SK-N-SH (cell line): ENCODE results near the gene DACH1. TPM values are rescaled to one million over a fixed set of nuclear protein-coding genes. Genes with fewer than 3 reads are reported as not detected.

ENCODE experiments used
- CTCF ChIA-PET: fragments of 300-600, 350-600 bp; formaldehyde crosslinking; extraction: SDS; loops from one replicate; lab custom pipeline; 2021; lab: Yijun Ruan, JAX
- POLR2A ChIA-PET: fragments of 350-600 bp; sonication (Branson Sonifier 250); formaldehyde crosslinking; extraction: SDS; loops from one replicate; lab custom pipeline; 2020; ENCODE audit warnings: antibody characterized with exemption, inconsistent platforms; lab: Yijun Ruan, JAX
- DNase-seq: peaks from one replicate; pipeline ENCODE4 v3.0.0; 2012
- H2AFZ ChIP-seq: fragments of 200-600 bp; sonication (generic); 2 replicates; pipeline ENCODE4 v1.8.1; 2016; ENCODE audit warnings: antibody characterized with exemption, mild to moderate bottlenecking, low read depth
- H3F3A ChIP-seq: fragments of 200-600 bp; sonication (generic); replicated peaks from 2 replicates; pipeline ENCODE3; 2016; ENCODE audit warnings: antibody characterized with exemption, mild to moderate bottlenecking; ENCODE audit not compliant: insufficient read depth
- H3K27ac ChIP-seq, 2 experiments: fragments of 200-500 bp in 1 of 2; fragments of 200-600 bp in 1 of 2; sonication (Bioruptor generic) in 1 of 2; sonication (generic), shearing (Covaris generic) in 1 of 2; 2 replicates each; pipeline versions ENCODE4 v1.5.1 to v1.6.1; 2014 to 2016; ENCODE audit warnings: low read depth in 2 of 2, inconsistent platforms in 1 of 2, low read length in 1 of 2, mild to moderate bottlenecking in 1 of 2, mixed read lengths in 1 of 2
- H3K27me3 ChIP-seq: fragments of 200-600 bp; sonication (generic), shearing (Covaris generic); 2 replicates; pipeline ENCODE4 v1.6.1; 2016; ENCODE audit warnings: mixed run types; ENCODE audit not compliant: insufficient read depth
- H3K36me3 ChIP-seq, 2 experiments: fragments of 200-500 bp in 1 of 2; fragments of 200-600 bp in 1 of 2; sonication (Bioruptor generic) in 1 of 2; sonication (generic) in 1 of 2; replicated peaks in 1 of 2; 2 replicates each; pipeline versions ENCODE3 to v1.5.1; 2014 to 2016; ENCODE audit warnings: low read length in 1 of 2, mild to moderate bottlenecking in 1 of 2; ENCODE audit not compliant: insufficient read depth in 2 of 2, control insufficient read depth in 1 of 2
- H3K4me1 ChIP-seq, 2 experiments: fragments of 200-500 bp in 1 of 2; fragments of 200-600 bp in 1 of 2; sonication (Bioruptor generic) in 1 of 2; sonication (generic), shearing (Covaris generic) in 1 of 2; 2 replicates each; pipeline versions ENCODE4 v1.5.1 to v1.6.1; 2014 to 2016; ENCODE audit warnings: low read depth in 1 of 2, low read length in 1 of 2, mixed run types in 1 of 2; ENCODE audit not compliant: insufficient read depth in 2 of 2, control insufficient read depth in 1 of 2
- H3K4me2 ChIP-seq: fragments of 200-600 bp; sonication (generic), shearing (Covaris generic); 2 replicates; pipeline ENCODE4 v1.6.1; 2017; ENCODE audit warnings: mixed run types
- H3K4me3 ChIP-seq, 2 experiments: fragments of 200-500 bp in 1 of 2; fragments of 200-600 bp in 1 of 2; sonication (Bioruptor generic) in 1 of 2; sonication (generic), shearing (Covaris generic) in 1 of 2; 2 replicates each; pipeline versions ENCODE4 v1.5.1 to v1.8.1; 2014 to 2016; ENCODE audit warnings: low read depth in 2 of 2, inconsistent platforms in 1 of 2, low read length in 1 of 2, mild to moderate bottlenecking in 1 of 2, mixed read lengths in 1 of 2, moderate library complexity in 1 of 2
- H3K79me2 ChIP-seq: fragments of 200-600 bp; sonication (generic); 2 replicates; pipeline ENCODE4 v1.8.1; 2017; ENCODE audit warnings: mild to moderate bottlenecking; ENCODE audit not compliant: insufficient read depth
- H3K9ac ChIP-seq: fragments of 200-600 bp; sonication (generic); 2 replicates; pipeline ENCODE4 v1.6.1; 2017; ENCODE audit warnings: mixed run types
- H3K9me2 ChIP-seq: fragments of 200-600 bp; sonication (generic); 2 replicates; pipeline ENCODE4 v1.6.1; 2017; ENCODE audit warnings: mixed run types
- H3K9me3 ChIP-seq: fragments of 200-600 bp; sonication (generic); 2 replicates; pipeline ENCODE4 v1.6.1; 2017; ENCODE audit warnings: mixed run types, mild to moderate bottlenecking, moderate library complexity
- H4K20me1 ChIP-seq: fragments of 200-600 bp; sonication (generic); 2 replicates; pipeline ENCODE4 v1.6.1; 2017; ENCODE audit warnings: mild to moderate bottlenecking, mixed run types; ENCODE audit not compliant: insufficient read depth
- FOSL2 ChIP-seq: IDR thresholded peaks from 2 replicates; pipeline ENCODE4 v1.4.0; 2012; ENCODE audit warnings: low read depth, mild to moderate bottlenecking, moderate library complexity, borderline replicate concordance
- MEF2A ChIP-seq: IDR thresholded peaks from 2 replicates; pipeline ENCODE4 v1.4.0; 2012; ENCODE audit warnings: low read depth, borderline replicate concordance
- MXI1 ChIP-seq: IDR thresholded peaks from 2 replicates; pipeline ENCODE4 v1.6.1; 2012; ENCODE audit warnings: mild to moderate bottlenecking, low read depth, low read length, improper control_type of control experiment
- POLR2AphosphoS5 ChIP-seq: IDR thresholded peaks from 2 replicates; pipeline ENCODE4 v1.6.1; 2012; ENCODE audit warnings: low read depth, low read length
- RCOR1 ChIP-seq: fragments of 150-350 bp; IDR thresholded peaks from 2 replicates; pipeline ENCODE4 v1.6.1; 2017; ENCODE audit warnings: antibody characterized with exemption, low read length
- RFX5 ChIP-seq: IDR thresholded peaks from 2 replicates; pipeline ENCODE4 v1.6.1; 2012; ENCODE audit warnings: mild to moderate bottlenecking, improper control_type of control experiment, low read length
- RXRA ChIP-seq: IDR thresholded peaks from 2 replicates; pipeline ENCODE4 v1.4.0; 2012; ENCODE audit warnings: low read depth, mild to moderate bottlenecking, borderline replicate concordance
- SIN3A ChIP-seq: IDR thresholded peaks from 2 replicates; pipeline ENCODE4 v1.6.1; 2012; ENCODE audit warnings: low read depth, mild to moderate bottlenecking, low read length, moderate library complexity, borderline replicate concordance
- TEAD4 ChIP-seq: IDR thresholded peaks from 2 replicates; pipeline ENCODE4 v1.4.0; 2012; ENCODE audit warnings: mild to moderate bottlenecking, borderline replicate concordance; ENCODE audit not compliant: insufficient read depth
- YY1 ChIP-seq: IDR thresholded peaks from 2 replicates; pipeline ENCODE4 v1.4.0; 2012; ENCODE audit warnings: low read depth, mild to moderate bottlenecking
- WGBS: methylation state at CpG from one replicate; pipeline ENCODE4 v1.1.6; 2017; ENCODE audit warnings: low lambda C conversion rate; 5-methylcytosine and 5-hydroxymethylcytosine counted together
- polyA plus RNA-seq, 3 experiments: library from polyadenylated mRNA; depleted of rRNA; stranded (reverse); fragments of >200 nt; gene quantifications; 2 replicates each; pipeline ENCODE4 v1.2.3, GENCODE V29; 2012
- TF ChIP-seq, protein P1 (sequence below): IDR thresholded peaks from 2 replicates; pipeline ENCODE4 v1.4.0; 2012; ENCODE audit warnings: low read depth
- TF ChIP-seq, protein P2 (sequence below): IDR thresholded peaks from 2 replicates; pipeline ENCODE4 v1.4.0; 2012; ENCODE audit warnings: low read depth, borderline replicate concordance
- TF ChIP-seq, protein P3 (sequence below): IDR thresholded peaks from 2 replicates; pipeline ENCODE4; 2012
- TF ChIP-seq, protein P4 (sequence below): fragments of 150-350 bp; IDR thresholded peaks from 2 replicates; pipeline ENCODE4 v1.6.1; 2017; ENCODE audit warnings: antibody characterized with exemption, low read length, low read depth, borderline replicate concordance

The DACH1 gene
- polyA plus RNA-seq, 1 of the 3 experiments (the other 2 are of a cell fraction), result 0.21 TPM

DNA sequence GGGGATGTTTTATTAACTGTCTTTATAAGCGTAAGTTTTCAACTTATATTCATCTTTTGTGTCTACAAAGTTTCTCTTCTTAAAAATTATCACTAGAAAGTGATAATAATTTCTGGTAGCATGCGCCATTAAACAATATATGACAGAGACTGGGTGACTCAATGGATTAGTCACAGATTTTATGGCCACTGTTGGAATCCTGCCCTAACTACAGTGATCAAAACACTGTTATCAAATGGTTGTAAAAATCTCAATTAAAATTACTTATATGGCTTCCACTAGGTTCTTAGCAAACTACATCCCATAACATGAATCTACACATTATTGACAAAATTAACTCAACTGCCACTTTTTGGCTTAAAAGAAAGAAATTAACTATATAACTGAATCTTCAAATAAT, 350.0 kb downstream of the DACH1 start:
- POLR2A ChIA-PET, result no interaction called here
- Histone ChIP-seq H3K27ac (peak overlapping the region in 1 of 2 experiments; percentile 28; a peak in 1 of 4 replicates), H2AFZ (no peak overlapping the region), H3K9me2 (no peaks in the 10 kb centered on the region), H3K9me3 (no peaks in the 10 kb centered on the region), H3F3A (peaks cover 3% of the 10 kb centered on the region), H3K27me3 (no peaks in the 10 kb centered on the region), H3K36me3 (no peaks in the 10 kb centered on the region), H3K9ac (no peak overlapping the region), H3K4me1 (peaks cover 0 to 7% of the 10 kb centered on the region in 2 experiments; a peak in 2 of 4 replicates), H4K20me1 (no peaks in the 10 kb centered on the region), H3K4me2 (no peak overlapping the region), H3K79me2 (no peaks in the 10 kb centered on the region), H3K4me3 (no peak overlapping the region)
- no peak for DNase-seq
- WGBS, result 74% methylated on average over 2 of the region's 2 CpGs
- CTCF ChIA-PET, result no interaction called here
- TF ChIP-seq, protein P1, sequence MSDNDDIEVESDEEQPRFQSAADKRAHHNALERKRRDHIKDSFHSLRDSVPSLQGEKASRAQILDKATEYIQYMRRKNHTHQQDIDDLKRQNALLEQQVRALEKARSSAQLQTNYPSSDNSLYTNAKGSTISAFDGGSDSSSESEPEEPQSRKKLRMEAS, result no peak
- no peak for TF ChIP-seq TEAD4
- TF ChIP-seq POLR2AphosphoS5, result no peak
- no peak for TF ChIP-seq MEF2A
- TF ChIP-seq, protein P2, sequence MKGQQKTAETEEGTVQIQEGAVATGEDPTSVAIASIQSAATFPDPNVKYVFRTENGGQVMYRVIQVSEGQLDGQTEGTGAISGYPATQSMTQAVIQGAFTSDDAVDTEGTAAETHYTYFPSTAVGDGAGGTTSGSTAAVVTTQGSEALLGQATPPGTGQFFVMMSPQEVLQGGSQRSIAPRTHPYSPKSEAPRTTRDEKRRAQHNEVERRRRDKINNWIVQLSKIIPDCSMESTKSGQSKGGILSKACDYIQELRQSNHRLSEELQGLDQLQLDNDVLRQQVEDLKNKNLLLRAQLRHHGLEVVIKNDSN, result no peak
- no peak for TF ChIP-seq FOSL2
- TF ChIP-seq, protein P3, sequence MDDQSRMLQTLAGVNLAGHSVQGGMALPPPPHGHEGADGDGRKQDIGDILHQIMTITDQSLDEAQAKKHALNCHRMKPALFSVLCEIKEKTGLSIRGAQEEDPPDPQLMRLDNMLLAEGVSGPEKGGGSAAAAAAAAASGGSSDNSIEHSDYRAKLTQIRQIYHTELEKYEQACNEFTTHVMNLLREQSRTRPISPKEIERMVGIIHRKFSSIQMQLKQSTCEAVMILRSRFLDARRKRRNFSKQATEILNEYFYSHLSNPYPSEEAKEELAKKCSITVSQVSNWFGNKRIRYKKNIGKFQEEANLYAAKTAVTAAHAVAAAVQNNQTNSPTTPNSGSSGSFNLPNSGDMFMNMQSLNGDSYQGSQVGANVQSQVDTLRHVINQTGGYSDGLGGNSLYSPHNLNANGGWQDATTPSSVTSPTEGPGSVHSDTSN, result no peak
- TF ChIP-seq SIN3A, result no peak
- no peak for TF ChIP-seq RXRA
- no peak for TF ChIP-seq YY1
- TF ChIP-seq RCOR1, result no peak
- no peak for TF ChIP-seq MXI1
- TF ChIP-seq, protein P4, sequence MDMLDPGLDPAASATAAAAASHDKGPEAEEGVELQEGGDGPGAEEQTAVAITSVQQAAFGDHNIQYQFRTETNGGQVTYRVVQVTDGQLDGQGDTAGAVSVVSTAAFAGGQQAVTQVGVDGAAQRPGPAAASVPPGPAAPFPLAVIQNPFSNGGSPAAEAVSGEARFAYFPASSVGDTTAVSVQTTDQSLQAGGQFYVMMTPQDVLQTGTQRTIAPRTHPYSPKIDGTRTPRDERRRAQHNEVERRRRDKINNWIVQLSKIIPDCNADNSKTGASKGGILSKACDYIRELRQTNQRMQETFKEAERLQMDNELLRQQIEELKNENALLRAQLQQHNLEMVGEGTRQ, result no peak

DNA sequence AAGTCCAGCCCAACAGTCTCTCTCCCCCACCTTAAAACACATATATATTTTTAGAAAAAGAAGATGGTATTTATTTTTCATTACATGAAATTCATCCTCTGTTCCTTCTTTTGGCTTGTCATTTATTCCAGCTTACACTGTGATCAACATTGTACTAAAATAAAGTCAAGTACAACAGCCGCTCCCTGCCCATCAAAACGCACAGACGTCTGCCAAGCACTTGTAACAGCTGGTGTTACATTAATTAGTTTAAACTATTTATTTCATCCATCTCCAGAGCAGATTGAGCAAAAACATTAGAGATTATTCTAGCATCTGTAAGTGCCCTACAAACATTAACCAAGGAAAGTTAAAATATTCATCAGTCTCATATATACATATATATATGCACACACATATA, 350.5 kb downstream of the DACH1 start:
- 74% methylated on average over 3 of the region's 3 CpGs for WGBS
- Histone ChIP-seq H2AFZ (no peak overlapping the region), H4K20me1 (no peaks in the 10 kb centered on the region), H3K9me3 (no peaks in the 10 kb centered on the region), H3K9ac (no peak overlapping the region), H3K27ac (0 out of 4 replicates have a peak overlapping the region, but pooled peaks of 1 of the 2 experiments have one; percentile 20), H3F3A (peaks cover 3% of the 10 kb centered on the region), H3K36me3 (no peaks in the 10 kb centered on the region), H3K79me2 (no peaks in the 10 kb centered on the region), H3K4me1 (peaks cover 0 to 7% of the 10 kb centered on the region in 2 experiments; a peak in 2 of 4 replicates), H3K4me2 (no peak overlapping the region), H3K4me3 (no peak overlapping the region), H3K27me3 (no peaks in the 10 kb centered on the region), H3K9me2 (no peaks in the 10 kb centered on the region)
- POLR2A ChIA-PET, result no interaction called here
- no peak for TF ChIP-seq RFX5
- CTCF ChIA-PET, result no interaction called here
- DNase-seq, result no peak
